ENCODE results near the gene CNPY1.

Gene CNPY1

DNA sequence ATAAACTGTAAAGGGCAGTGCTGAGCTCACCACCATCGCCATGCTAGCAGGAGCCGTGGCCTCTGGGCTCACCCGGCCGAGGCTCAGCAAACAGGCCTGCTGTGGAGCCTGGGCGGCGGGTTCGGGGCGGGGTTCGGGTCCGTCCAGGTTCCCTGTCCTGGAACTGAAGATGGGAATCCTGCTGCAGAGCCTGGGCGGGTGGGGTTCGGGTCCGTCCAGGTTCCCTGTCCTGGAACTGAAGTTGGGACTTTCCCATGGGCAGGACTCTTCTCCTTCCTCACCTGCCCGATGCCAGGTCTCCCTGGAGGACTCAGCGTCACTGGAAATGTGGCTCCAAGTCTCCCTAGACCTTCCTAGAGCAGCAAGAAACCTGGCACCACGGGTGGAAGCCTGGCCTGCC, 51.8 kb downstream of the CNPY1 start:
- no peak for DNase-seq (ENCODE audit: low read depth in 1 of 2, low spot score in 1 of 2)
- H3K27me3 ChIP-seq (ENCODE audit: insufficient read depth, poor library complexity, severe bottlenecking), result peaks cover 40% of the 10 kb centered on the region
- H3K27ac ChIP-seq (replicated peaks), result no peak overlapping the region
- no peak overlapping the region for H3K4me3 ChIP-seq (replicated peaks; ENCODE audit: insufficient read depth, low read length)
- TF ChIP-seq POLR2AphosphoS5 (IDR thresholded peaks at IDR 0.05; ENCODE audit: low read depth) (no peak), GABPA (IDR thresholded peaks at IDR 0.05; ENCODE audit: low read depth) (no peak), SPI1 (IDR thresholded peaks at IDR 0.05; ENCODE audit: borderline replicate concordance, low read depth) (no peak)
- TF ChIP-seq, protein P1, sequence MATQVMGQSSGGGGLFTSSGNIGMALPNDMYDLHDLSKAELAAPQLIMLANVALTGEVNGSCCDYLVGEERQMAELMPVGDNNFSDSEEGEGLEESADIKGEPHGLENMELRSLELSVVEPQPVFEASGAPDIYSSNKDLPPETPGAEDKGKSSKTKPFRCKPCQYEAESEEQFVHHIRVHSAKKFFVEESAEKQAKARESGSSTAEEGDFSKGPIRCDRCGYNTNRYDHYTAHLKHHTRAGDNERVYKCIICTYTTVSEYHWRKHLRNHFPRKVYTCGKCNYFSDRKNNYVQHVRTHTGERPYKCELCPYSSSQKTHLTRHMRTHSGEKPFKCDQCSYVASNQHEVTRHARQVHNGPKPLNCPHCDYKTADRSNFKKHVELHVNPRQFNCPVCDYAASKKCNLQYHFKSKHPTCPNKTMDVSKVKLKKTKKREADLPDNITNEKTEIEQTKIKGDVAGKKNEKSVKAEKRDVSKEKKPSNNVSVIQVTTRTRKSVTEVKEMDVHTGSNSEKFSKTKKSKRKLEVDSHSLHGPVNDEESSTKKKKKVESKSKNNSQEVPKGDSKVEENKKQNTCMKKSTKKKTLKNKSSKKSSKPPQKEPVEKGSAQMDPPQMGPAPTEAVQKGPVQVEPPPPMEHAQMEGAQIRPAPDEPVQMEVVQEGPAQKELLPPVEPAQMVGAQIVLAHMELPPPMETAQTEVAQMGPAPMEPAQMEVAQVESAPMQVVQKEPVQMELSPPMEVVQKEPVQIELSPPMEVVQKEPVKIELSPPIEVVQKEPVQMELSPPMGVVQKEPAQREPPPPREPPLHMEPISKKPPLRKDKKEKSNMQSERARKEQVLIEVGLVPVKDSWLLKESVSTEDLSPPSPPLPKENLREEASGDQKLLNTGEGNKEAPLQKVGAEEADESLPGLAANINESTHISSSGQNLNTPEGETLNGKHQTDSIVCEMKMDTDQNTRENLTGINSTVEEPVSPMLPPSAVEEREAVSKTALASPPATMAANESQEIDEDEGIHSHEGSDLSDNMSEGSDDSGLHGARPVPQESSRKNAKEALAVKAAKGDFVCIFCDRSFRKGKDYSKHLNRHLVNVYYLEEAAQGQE (IDR thresholded peaks at IDR 0.05; ENCODE audit: insufficient replicate concordance, low read depth), result no peak
- TF ChIP-seq, protein P2, sequence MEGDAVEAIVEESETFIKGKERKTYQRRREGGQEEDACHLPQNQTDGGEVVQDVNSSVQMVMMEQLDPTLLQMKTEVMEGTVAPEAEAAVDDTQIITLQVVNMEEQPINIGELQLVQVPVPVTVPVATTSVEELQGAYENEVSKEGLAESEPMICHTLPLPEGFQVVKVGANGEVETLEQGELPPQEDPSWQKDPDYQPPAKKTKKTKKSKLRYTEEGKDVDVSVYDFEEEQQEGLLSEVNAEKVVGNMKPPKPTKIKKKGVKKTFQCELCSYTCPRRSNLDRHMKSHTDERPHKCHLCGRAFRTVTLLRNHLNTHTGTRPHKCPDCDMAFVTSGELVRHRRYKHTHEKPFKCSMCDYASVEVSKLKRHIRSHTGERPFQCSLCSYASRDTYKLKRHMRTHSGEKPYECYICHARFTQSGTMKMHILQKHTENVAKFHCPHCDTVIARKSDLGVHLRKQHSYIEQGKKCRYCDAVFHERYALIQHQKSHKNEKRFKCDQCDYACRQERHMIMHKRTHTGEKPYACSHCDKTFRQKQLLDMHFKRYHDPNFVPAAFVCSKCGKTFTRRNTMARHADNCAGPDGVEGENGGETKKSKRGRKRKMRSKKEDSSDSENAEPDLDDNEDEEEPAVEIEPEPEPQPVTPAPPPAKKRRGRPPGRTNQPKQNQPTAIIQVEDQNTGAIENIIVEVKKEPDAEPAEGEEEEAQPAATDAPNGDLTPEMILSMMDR (IDR thresholded peaks at IDR 0.05; ENCODE audit: insufficient read depth, low read length), result no peak

DNA sequence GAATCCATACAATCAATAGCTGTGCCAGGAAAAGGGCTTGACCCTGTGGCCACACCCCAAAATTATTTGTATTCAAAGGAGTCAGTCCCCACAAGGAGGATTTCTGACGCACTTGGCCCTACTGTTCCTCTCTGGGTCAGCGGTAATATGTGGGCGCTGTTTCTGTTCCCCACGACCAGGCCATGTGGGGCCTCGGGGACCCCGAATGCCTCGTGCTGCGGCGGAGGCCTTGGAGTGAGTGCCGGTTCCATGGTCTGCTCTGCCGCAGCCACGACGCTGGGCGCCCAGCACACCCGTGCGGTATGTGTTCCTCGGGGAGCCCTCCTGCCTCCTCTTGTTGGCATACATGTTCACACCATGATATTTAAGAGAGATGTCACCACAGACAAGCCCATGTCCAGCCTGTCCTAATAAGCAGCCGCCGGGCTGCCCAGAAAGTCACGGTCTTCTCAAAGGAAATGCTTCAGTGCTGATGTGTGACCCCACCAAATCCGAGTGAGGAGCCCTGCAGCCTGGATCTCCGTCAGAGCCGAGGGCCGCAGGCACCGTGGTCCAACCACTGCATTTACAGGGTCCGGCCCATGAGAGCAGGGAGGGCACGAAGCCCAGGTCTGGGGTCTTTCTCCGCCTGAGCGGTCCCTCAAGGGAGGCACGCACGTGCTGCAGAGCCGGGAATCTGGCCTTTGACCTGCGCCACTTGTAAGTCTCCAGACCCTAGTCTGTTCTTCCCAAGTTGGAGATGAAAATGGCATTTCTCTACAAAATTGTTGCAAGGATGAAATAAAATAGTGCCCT, 52.4 kb downstream of the CNPY1 start:
- DNase-seq (ENCODE audit: low read depth in 1 of 2, low spot score in 1 of 2), result no peak
- H3K27ac ChIP-seq (replicated peaks), result no peak overlapping the region
- H3K4me3 ChIP-seq (replicated peaks; ENCODE audit: insufficient read depth, low read length), result no peak overlapping the region
- peaks cover 35% of the 10 kb centered on the region for H3K27me3 ChIP-seq (ENCODE audit: insufficient read depth, poor library complexity, severe bottlenecking)
- TF ChIP-seq, protein P1 (IDR thresholded peaks at IDR 0.05; ENCODE audit: insufficient replicate concordance, low read depth), result no peak
- TF ChIP-seq POLR2AphosphoS5 (IDR thresholded peaks at IDR 0.05; ENCODE audit: low read depth) (no peak), GABPA (IDR thresholded peaks at IDR 0.05; ENCODE audit: low read depth) (no peak), SPI1 (IDR thresholded peaks at IDR 0.05; ENCODE audit: borderline replicate concordance, low read depth) (no peak)
- TF ChIP-seq, protein P2 (IDR thresholded peaks at IDR 0.05; ENCODE audit: insufficient read depth, low read length), result no peak

DNA sequence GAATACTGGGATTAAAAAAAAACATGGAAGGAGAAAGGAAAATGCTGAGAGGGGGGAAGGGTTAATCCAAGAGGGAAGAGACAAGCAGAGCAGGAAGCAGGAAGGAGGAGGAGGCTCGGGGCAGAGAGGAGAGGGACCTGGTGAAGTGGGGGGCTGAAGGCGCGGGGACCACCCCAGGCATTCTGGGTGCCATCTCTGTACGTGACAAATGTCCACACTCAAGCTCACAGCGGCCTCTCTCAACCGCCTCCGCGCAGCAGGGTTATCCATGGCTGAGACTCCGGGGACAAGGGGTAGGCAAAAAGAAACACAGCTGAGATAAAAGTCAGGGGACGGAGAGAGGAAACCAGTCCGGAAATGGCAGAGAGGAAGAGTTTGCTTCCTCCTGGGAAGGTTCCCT, 54.5 kb downstream of the CNPY1 start:
- no peak for DNase-seq (ENCODE audit: low read depth in 1 of 2, low spot score in 1 of 2)
- Histone ChIP-seq H3K27me3 (ENCODE audit: insufficient read depth, poor library complexity, severe bottlenecking) (peaks cover 27% of the 10 kb centered on the region), H3K4me3 (replicated peaks; ENCODE audit: insufficient read depth, low read length) (no peak overlapping the region), H3K27ac (replicated peaks) (no peak overlapping the region)
- TF ChIP-seq GABPA (IDR thresholded peaks at IDR 0.05; ENCODE audit: low read depth) (no peak), SPI1 (IDR thresholded peaks at IDR 0.05; ENCODE audit: borderline replicate concordance, low read depth) (no peak), POLR2AphosphoS5 (IDR thresholded peaks at IDR 0.05; ENCODE audit: low read depth) (no peak)
- TF ChIP-seq, protein P2 (IDR thresholded peaks at IDR 0.05; ENCODE audit: insufficient read depth, low read length), result no peak
- TF ChIP-seq, protein P1 (IDR thresholded peaks at IDR 0.05; ENCODE audit: insufficient replicate concordance, low read depth), result no peak
